HS-27A (cell line): ENCODE data around the gene PVALEF.
"Not testable (repeated sequence)": the region's sequence is repeated elsewhere in the genome, so short reads cannot be mapped to it uniquely, and the experiment has no call there.

Experiments used
- DNase-seq: peaks from one replicate; pipeline ENCODE4 v3.0.0-alpha.2; 2012; ENCODE audit warnings: low read depth, missing footprints

PVALEF gene

GRCh38 chr17:81144423-81144781 is 20.9 kb upstream of the PVALEF start:
- no peak for DNase-seq

GRCh38 chr17:81146208-81146607 is 19.1 kb upstream of the PVALEF start:
- DNase-seq: not testable (repeated sequence)

- no peak for DNase-seq
These were observed 17.6 kb upstream of the PVALEF start for GRCh38 chr17:81147701-81148100.

- DNase-seq: no peak
These were observed 16.7 kb upstream of the PVALEF start for GRCh38 chr17:81148571-81148970.

- no peak for DNase-seq
These were observed 16.2 kb upstream of the PVALEF start for GRCh38 chr17:81148986-81149533.

- no peak for DNase-seq
These were observed 14.8 kb upstream of the PVALEF start for GRCh38 chr17:81150377-81151077.

- DNase-seq: no peak
These were observed 14.0 kb upstream of the PVALEF start for GRCh38 chr17:81151278-81151677.

- DNase-seq: no peak
These were observed 12.9 kb upstream of the PVALEF start for GRCh38 chr17:81152288-81152828.

GRCh38 chr17:81153340-81153803 is 11.9 kb upstream of the PVALEF start:
- DNase-seq: no peak

GRCh38 chr17:81154016-81154415 is 11.3 kb upstream of the PVALEF start:
- not testable (repeated sequence) for DNase-seq

- DNase-seq: no peak
These were observed 10.3 kb upstream of the PVALEF start for GRCh38 chr17:81154961-81155360.

GRCh38 chr17:81156866-81157805 is 8.2 kb upstream of the PVALEF start:
- no peak for DNase-seq

GRCh38 chr17:81157848-81158687 is 7.2 kb upstream of the PVALEF start:
- no peak for DNase-seq

GRCh38 chr17:81158688-81159590 is 6.4 kb upstream of the PVALEF start:
- no peak for DNase-seq

GRCh38 chr17:81159611-81160265 is 5.6 kb upstream of the PVALEF start:
- no peak for DNase-seq

GRCh38 chr17:81160306-81160705 is 5.0 kb upstream of the PVALEF start:
- DNase-seq: no peak

GRCh38 chr17:81160747-81161453 is 4.4 kb upstream of the PVALEF start:
- no peak for DNase-seq

GRCh38 chr17:81161536-81161935 is 3.8 kb upstream of the PVALEF start:
- DNase-seq: no peak

GRCh38 chr17:81161972-81162371 is 3.3 kb upstream of the PVALEF start:
- DNase-seq: no peak
